Mononuclear cell (primary cell): ENCODE measurements around the gene TLCD4. TPM values are rescaled to one million over a fixed set of nuclear protein-coding genes. Genes with fewer than 3 reads are reported as not detected.
"Not testable (repeated sequence)": the region's sequence is repeated elsewhere in the genome, so short reads cannot be mapped to it uniquely, and the experiment has no call there.

Experiments used
- H3K27me3 ChIP-seq: 2 replicates; pipeline ENCODE4 v1.6.0; 2011; ENCODE audit warnings: low read length, control low read depth; ENCODE audit not compliant: insufficient read depth
- H3K4me1 ChIP-seq: 2 replicates; pipeline ENCODE4 v1.5.1; 2011; ENCODE audit warnings: mild to moderate bottlenecking, low read length, control low read depth; ENCODE audit not compliant: insufficient read depth
- H3K4me3 ChIP-seq: 2 replicates; pipeline ENCODE4 v1.5.1; 2011; ENCODE audit warnings: mild to moderate bottlenecking, low read length, moderate library complexity
- H3K9me3 ChIP-seq: 2 replicates; pipeline ENCODE4 v1.5.1; 2011; ENCODE audit warnings: low read depth, mild to moderate bottlenecking, control low read depth, low read length
- total RNA-seq: library from RNA; depleted of rRNA; stranded (reverse); fragments of >200 nt; gene quantifications from one replicate; pipeline ENCODE4 v1.2.3, GENCODE V29; 2012

TLCD4 gene
- total RNA-seq, 1 donor: 0.21 TPM

DNA sequence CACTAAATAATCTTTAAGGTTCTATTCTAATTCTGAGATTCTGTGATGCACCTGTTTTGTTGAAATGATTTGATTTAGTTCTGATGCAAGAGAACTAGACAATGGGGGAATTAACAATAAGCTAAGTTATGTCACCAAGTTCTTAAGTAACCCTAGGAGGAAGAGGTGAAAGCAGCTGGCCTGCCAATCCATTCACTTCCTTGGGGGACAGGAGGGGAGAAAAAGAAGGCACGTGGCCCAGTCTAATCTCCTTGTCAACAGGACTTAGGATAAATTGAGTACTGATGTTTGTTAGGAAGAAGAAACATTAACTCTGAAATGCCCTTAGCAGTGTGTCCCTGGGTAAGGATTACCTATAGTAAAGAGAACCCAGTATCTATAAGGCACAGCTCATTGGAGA is 36.9 kb downstream of the TLCD4 start:
- Histone ChIP-seq H3K27me3 (no peaks in the 10 kb centered on the region), H3K4me3 (no peak overlapping the region), H3K4me1 (no peaks in the 10 kb centered on the region), H3K9me3 (no peaks in the 10 kb centered on the region)

DNA sequence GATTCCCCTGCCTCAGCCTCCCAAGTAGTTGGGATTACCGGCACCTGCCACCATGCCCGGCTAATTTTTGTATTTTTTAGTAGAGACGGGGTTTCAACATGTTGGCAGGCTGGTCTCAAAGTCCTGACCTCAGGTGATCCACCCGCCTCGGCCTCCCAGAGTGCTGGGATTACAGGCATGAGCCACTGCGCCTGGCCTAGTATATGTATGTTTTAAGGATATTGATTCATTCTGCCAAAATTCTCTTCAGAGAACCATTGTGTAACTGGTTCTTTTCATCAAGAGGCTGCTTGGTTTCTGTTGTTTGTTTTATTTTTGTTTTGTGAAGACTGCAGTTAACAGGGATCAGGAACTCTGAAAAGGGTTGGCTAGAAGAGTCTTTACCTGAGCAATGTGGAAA is 48.4 kb downstream of the TLCD4 start:
- not testable (repeated sequence) for H3K4me1 ChIP-seq, H3K4me3 ChIP-seq, H3K27me3 ChIP-seq, H3K9me3 ChIP-seq

Other genes starting within 250 kb of the TLCD4 start
- gene CNN3, start 190.2 kb upstream of the TLCD4 start, total RNA-seq: 4.6 TPM
- 0.21 TPM for gene ALG14, start 44.4 kb upstream of the TLCD4 start, total RNA-seq
- gene RWDD3, start 116.9 kb downstream of the TLCD4 start, total RNA-seq: 13.7 TPM